ENCODE measurements around the gene CRYBB3.

GRCh38 chr22:25159028-25159427 lies 40.6 kb upstream of the CRYBB3 start:
- TF ChIP-seq CTCF (IDR thresholded peaks at IDR 0.05) (no peak), EP300 (IDR thresholded peaks at IDR 0.05) (no peak), POLR2A (IDR thresholded peaks at IDR 0.05; ENCODE audit: low read depth) (no peak), POLR2AphosphoS5 (IDR thresholded peaks at IDR 0.05) (no peak)

Measured in esophagus muscularis mucosa (tissue), 4 donors.